H1 (cell line): ENCODE data around the gene MEIOB. TPM values are rescaled to one million over a fixed set of nuclear protein-coding genes. Genes with fewer than 3 reads are reported as not detected.

Experiments
- CTCF ChIA-PET: fragments of 300-600 bp; sonication (Branson Sonifier 250); formaldehyde crosslinking; loops from one replicate; lab custom pipeline; 2021; ENCODE audit not compliant: partially characterized antibody; lab: Charles Lee
- POLR2A ChIA-PET: fragments of 300-600 bp; sonication (Branson Sonifier 250); formaldehyde crosslinking; loops from one replicate; lab custom pipeline; 2021; ENCODE audit warnings: inconsistent platforms; ENCODE audit not compliant: partially characterized antibody; lab: Charles Lee
- DNase-seq, 2 experiments: peaks; one replicate each; pipeline versions ENCODE4 v3.0.0 to v3.0.0-alpha.2; 2010 to 2022; ENCODE audit warnings: low spot score in 2 of 2, low read depth in 1 of 2, mixed read lengths in 1 of 2
- FAIRE-seq: peaks from 2 replicates; lab custom pipeline; 2011; peaks lifted over from hg19 to GRCh38; lab: Jason Lieb, UNC
- H2AFZ ChIP-seq: 2 replicates; pipeline ENCODE4 v1.8.1; 2012; ENCODE audit warnings: low read length, inconsistent platforms
- H2AK5ac ChIP-seq: 2 replicates; pipeline ENCODE4 v1.6.1; 2013; ENCODE audit warnings: low read depth, low read length
- H2BK120ac ChIP-seq: replicated peaks from 2 replicates; pipeline ENCODE3; 2013; ENCODE audit warnings: low read depth, low read length, inconsistent platforms
- H2BK12ac ChIP-seq: 2 replicates; pipeline ENCODE4 v1.6.1; 2013; ENCODE audit warnings: low read depth, low read length
- H2BK15ac ChIP-seq: 2 replicates; pipeline ENCODE4 v1.6.1; 2013; ENCODE audit warnings: low read length
- H2BK20ac ChIP-seq: 2 replicates; pipeline ENCODE4 v1.6.1; 2013; ENCODE audit warnings: low read length
- H2BK5ac ChIP-seq: 2 replicates; pipeline ENCODE4 v1.6.1; 2013; ENCODE audit warnings: low read depth, low read length
- H3K14ac ChIP-seq: 2 replicates; pipeline ENCODE4 v1.6.1; 2013; ENCODE audit warnings: inconsistent platforms; ENCODE audit not compliant: insufficient read length
- H3K18ac ChIP-seq: 2 replicates; pipeline ENCODE4 v1.6.1; 2013; ENCODE audit warnings: low read length; ENCODE audit errors: extremely low read depth
- H3K23ac ChIP-seq: 2 replicates; pipeline ENCODE4 v1.6.1; 2013; ENCODE audit warnings: inconsistent platforms; ENCODE audit not compliant: insufficient read length
- H3K23me2 ChIP-seq: 2 replicates; pipeline ENCODE4 v1.6.1; 2013; ENCODE audit warnings: low read depth, low read length
- H3K27ac ChIP-seq: 2 replicates; pipeline ENCODE4 v1.6.1; 2011; ENCODE audit warnings: low read depth, low read length, inconsistent platforms
- H3K27me3 ChIP-seq, 4 experiments: replicated peaks in 1 of 4; 1 replicate in 1 of 4; 2 replicates in 3 of 4; pipeline versions ENCODE4 v1.6.1 to v1.8.1; 2011 to 2013; ENCODE audit warnings: low read length in 3 of 4, mild to moderate bottlenecking in 3 of 4, inconsistent platforms in 2 of 4, mixed read lengths in 2 of 4, moderate library complexity in 1 of 4; ENCODE audit not compliant: control insufficient read depth in 3 of 4, insufficient read depth in 3 of 4; ENCODE audit errors: extremely low read depth in 1 of 4
- H3K36me3 ChIP-seq, 4 experiments: 2 replicates each; pipeline versions ENCODE4 v1.6.1 to v1.8.1; 2011 to 2013; ENCODE audit warnings: mild to moderate bottlenecking in 4 of 4, low read length in 3 of 4, moderate library complexity in 2 of 4, control low read depth in 1 of 4, inconsistent platforms in 1 of 4; ENCODE audit not compliant: insufficient read depth in 4 of 4, control insufficient read depth in 2 of 4
- H3K4ac ChIP-seq: replicated peaks from 2 replicates; pipeline ENCODE3; 2013; ENCODE audit warnings: low read length, low read depth, mixed read lengths, inconsistent platforms; ENCODE audit not compliant: insufficient read length
- H3K4me1 ChIP-seq, 4 experiments: replicated peaks in 1 of 4; 1 replicate in 1 of 4; 2 replicates in 3 of 4; pipeline versions ENCODE4 v1.6.1 to v1.8.1; 2011 to 2013; ENCODE audit warnings: low read length in 3 of 4, inconsistent platforms in 2 of 4, mixed read lengths in 1 of 4; ENCODE audit not compliant: insufficient read depth in 4 of 4, control insufficient read depth in 3 of 4
- H3K4me2 ChIP-seq, 2 experiments: 2 replicates each; pipeline versions ENCODE4 v1.6.1 to v1.8.1; 2011 to 2013; ENCODE audit warnings: low read depth in 2 of 2, low read length in 2 of 2, control low read depth in 1 of 2, inconsistent platforms in 1 of 2, mild to moderate bottlenecking in 1 of 2; ENCODE audit not compliant: insufficient read depth in 1 of 2
- H3K4me3 ChIP-seq, 4 experiments: fragments of 200-600, 300-600 bp in 1 of 4; sonication (generic), shearing (Covaris generic), sonication (Bioruptor Twin) in 1 of 4; 2 replicates each; pipeline versions ENCODE4 v1.5.1 to v1.8.1; 2011 to 2016; ENCODE audit warnings: low read length in 4 of 4, low read depth in 3 of 4, control low read depth in 2 of 4, inconsistent platforms in 2 of 4, mild to moderate bottlenecking in 2 of 4, mixed read lengths in 1 of 4, moderate library complexity in 1 of 4; ENCODE audit not compliant: insufficient read depth in 2 of 4; ENCODE audit errors: extremely low read depth in 1 of 4
- H3K56ac ChIP-seq: replicated peaks from 2 replicates; pipeline ENCODE3; 2013; ENCODE audit warnings: low read depth, mild to moderate bottlenecking, mixed read lengths, low read length, inconsistent platforms; ENCODE audit not compliant: insufficient read length
- H3K79me1 ChIP-seq: 2 replicates; pipeline ENCODE4 v1.6.1; 2013; ENCODE audit warnings: low read depth, low read length, control low read depth
- H3K79me2 ChIP-seq, 2 experiments: 2 replicates each; pipeline versions ENCODE4 v1.6.1 to v1.8.1; 2012 to 2013; ENCODE audit warnings: low read length in 2 of 2, mild to moderate bottlenecking in 2 of 2, inconsistent platforms in 1 of 2; ENCODE audit not compliant: insufficient read depth in 2 of 2, control insufficient read depth in 1 of 2
- H3K9ac ChIP-seq, 4 experiments: replicated peaks in 1 of 4; 1 replicate in 1 of 4; 2 replicates in 3 of 4; pipeline versions ENCODE4 v1.6.1 to v1.8.1; 2011 to 2013; ENCODE audit warnings: low read depth in 3 of 4, low read length in 3 of 4, control low read depth in 2 of 4, mild to moderate bottlenecking in 2 of 4, moderate library complexity in 2 of 4, inconsistent platforms in 1 of 4; ENCODE audit errors: extremely low read depth in 1 of 4
- H3K9me3 ChIP-seq, 2 experiments: 2 replicates each; pipeline versions ENCODE4 v1.6.1 to v1.8.1; 2012 to 2013; ENCODE audit warnings: mild to moderate bottlenecking in 2 of 2, moderate library complexity in 2 of 2, control low read depth in 1 of 2, inconsistent platforms in 1 of 2, low read depth in 1 of 2, low read length in 1 of 2, mixed read lengths in 1 of 2; ENCODE audit not compliant: insufficient read depth in 2 of 2
- H4K20me1 ChIP-seq, 2 experiments: replicated peaks in 1 of 2; 2 replicates each; pipeline versions ENCODE3 to v1.8.1; 2011 to 2013; ENCODE audit warnings: inconsistent platforms in 2 of 2, low read length in 2 of 2, mild to moderate bottlenecking in 1 of 2; ENCODE audit not compliant: insufficient read depth in 2 of 2, control insufficient read depth in 1 of 2
- H4K5ac ChIP-seq: 2 replicates; pipeline ENCODE4 v1.6.1; 2013; ENCODE audit warnings: low read length, low read depth, mixed read lengths, inconsistent platforms; ENCODE audit not compliant: insufficient read length
- H4K8ac ChIP-seq: 2 replicates; pipeline ENCODE4 v1.8.0; 2013; ENCODE audit warnings: mild to moderate bottlenecking, moderate library complexity, low read length, inconsistent platforms; ENCODE audit not compliant: insufficient read depth; ENCODE audit errors: extremely low read depth
- H4K91ac ChIP-seq: replicated peaks from 2 replicates; pipeline ENCODE3; 2013; ENCODE audit warnings: low read length, mixed read lengths, inconsistent platforms; ENCODE audit not compliant: insufficient read length
- BRCA1 ChIP-seq: IDR thresholded peaks from 2 replicates; pipeline ENCODE4 v1.6.1; 2012; ENCODE audit warnings: low read depth, low read length, improper control_type of control experiment
- KDM4A ChIP-seq: IDR thresholded peaks from one replicate; pipeline ENCODE4 v1.7.1; 2012; ENCODE audit warnings: low read depth, mild to moderate bottlenecking, moderate library complexity, low read length, inconsistent platforms; ENCODE audit not compliant: severe bottlenecking
- NRF1 ChIP-seq: IDR thresholded peaks from 2 replicates; pipeline ENCODE4 v1.6.1; 2011; ENCODE audit warnings: mild to moderate bottlenecking, low read depth, low read length, improper control_type of control experiment
- PHF8 ChIP-seq: fragments of 200-600 bp; sonication (generic); conservative IDR thresholded peaks from 2 replicates; pipeline ENCODE4 v1.7.1; 2012; ENCODE audit warnings: low read depth, mild to moderate bottlenecking, inconsistent platforms, low read length, moderate library complexity
- POLR2AphosphoS5 ChIP-seq: IDR thresholded peaks from 2 replicates; pipeline ENCODE4 v1.6.1; 2011; ENCODE audit warnings: low read depth, low read length
- RNF2 ChIP-seq: fragments of 200-900, 300-1000 bp; sonication (generic); IDR thresholded peaks from 2 replicates; pipeline ENCODE4 v1.7.1; 2016; ENCODE audit warnings: borderline replicate concordance, low read depth, mild to moderate bottlenecking, antibody characterized with exemption, low read length; ENCODE audit not compliant: poor library complexity, severe bottlenecking; ENCODE audit errors: missing control alignments
- RXRA ChIP-seq: IDR thresholded peaks from 2 replicates; pipeline ENCODE4 v1.6.1; 2011; ENCODE audit warnings: low read depth, mild to moderate bottlenecking, low read length, moderate library complexity; ENCODE audit not compliant: insufficient read depth
- SP2 ChIP-seq: IDR thresholded peaks from 2 replicates; pipeline ENCODE4 v1.6.1; 2012; ENCODE audit warnings: mild to moderate bottlenecking, low read length, inconsistent platforms
- SRF ChIP-seq: IDR thresholded peaks from 2 replicates; pipeline ENCODE4 v1.6.1; 2011; ENCODE audit warnings: mild to moderate bottlenecking, low read depth, low read length, moderate library complexity
- TCF12 ChIP-seq: IDR thresholded peaks from 2 replicates; pipeline ENCODE4 v1.6.1; 2011; ENCODE audit warnings: low read depth, mild to moderate bottlenecking, low read length
- USF2 ChIP-seq: IDR thresholded peaks from 2 replicates; pipeline ENCODE4 v1.6.1; 2011; ENCODE audit warnings: low read length, improper control_type of control experiment
- ZNF274 ChIP-seq: IDR thresholded peaks from 2 replicates; pipeline ENCODE4 v1.7.0; 2012; ENCODE audit warnings: low read length, borderline replicate concordance; ENCODE audit errors: extremely low read depth
- WGBS, 2 experiments: shearing (Covaris generic) in 1 of 2; methylation state at CpG; one replicate each; pipeline versions ENCODE4 v1.1.6 to v1.1.7; 2013 to 2015; ENCODE audit warnings: low lambda C conversion rate in 2 of 2, mixed read lengths in 2 of 2, inconsistent platforms in 1 of 2, low coverage in 1 of 2, missing lambda C conversion rate in 1 of 2; ENCODE audit not compliant: insufficient replicate concordance in 2 of 2, insufficient coverage in 1 of 2, insufficient read length in 1 of 2; ENCODE audit errors: extremely low coverage in 1 of 2, missing lambda C conversion rate in 1 of 2; 5-methylcytosine and 5-hydroxymethylcytosine counted together
- polyA plus RNA-seq, 7 experiments: library from polyadenylated mRNA; depleted of rRNA in 3 of 7; stranded (reverse) in 5 of 7; unstranded in 2 of 7; fragments of >200 nt in 5 of 7; fragments of 200-250 nt in 2 of 7; gene quantifications; 1 replicate in 5 of 7; 2 replicates in 1 of 7; 4 replicates in 1 of 7; pipeline versions ENCODE4 v1.2.1 to v1.2.3, GENCODE V29; 2011 to 2013; ENCODE audit warnings: missing spikeins in 2 of 7, mixed read lengths in 2 of 7
- total RNA-seq: library from RNA; stranded (reverse); fragmentation: NEBNext Ultra II Directional; extraction: Animal tissue kit (Norgen Biotek cat#: 25700); gene quantifications from 2 replicates; pipeline ENCODE4 v1.2.1, GENCODE V29; 2021

MEIOB gene
- total and polyA plus RNA-seq, 2 of the 8 experiments (the other 6 are each of a cell fraction or from before 2014, with no cell fraction given): 0.63 to 1.1 TPM

GRCh38 chr16:1820946-1821290 lies 51.0 kb downstream of the MEIOB start:
- no peak overlapping the region for H2BK12ac ChIP-seq
- no peak overlapping the region for H3K27ac ChIP-seq
- POLR2A ChIA-PET: interaction anchor here (1.5 kb wide), 1 partner anchor 32 kb away, joined by 4 read pairs; no protein-coding TSS in a partner anchor
- H3K9ac ChIP-seq: no peak overlapping the region
- H3K4me1 ChIP-seq: peaks cover 0 to 5% (median 3%) of the 10 kb centered on the region in 4 experiments; a peak in 3 of 7 replicates
- H3K14ac ChIP-seq: no peak overlapping the region
- WGBS, 2 experiments: 98% methylated on average over 12 of the region's 12 CpGs; no CpG with 5 or more reads in 1 of the 2 experiments
- no peak overlapping the region for H4K5ac ChIP-seq
- no peak for DNase-seq
- H3K79me2 ChIP-seq: no peaks in the 10 kb centered on the region
- no peaks in the 10 kb centered on the region for H3K9me3 ChIP-seq
- no peak overlapping the region; the same call in 1 of the 2 replicates for H4K8ac ChIP-seq
- no peak for FAIRE-seq
- peaks cover 4% of the 10 kb centered on the region; the same call in 1 of the 2 replicates for H3K79me1 ChIP-seq
- H2AFZ ChIP-seq: no peak overlapping the region
- H2BK20ac ChIP-seq: no peak overlapping the region
- peaks cover 4 to 15% of the 10 kb centered on the region in 2 experiments for H4K20me1 ChIP-seq
- no peak overlapping the region for H4K91ac ChIP-seq
- no peak overlapping the region for H3K4ac ChIP-seq
- no peak overlapping the region for H2BK120ac ChIP-seq
- no peak overlapping the region for H2BK15ac ChIP-seq
- no peak overlapping the region for H3K18ac ChIP-seq
- peaks cover 1% of the 10 kb centered on the region; the same call in 1 of the 2 replicates for H3K23me2 ChIP-seq
- H2AK5ac ChIP-seq: no peak overlapping the region
- no peak overlapping the region for H3K23ac ChIP-seq
- no peak overlapping the region for H2BK5ac ChIP-seq
- peaks cover 0 to 7% (median 3%) of the 10 kb centered on the region in 4 experiments; a peak in 5 of 8 replicates for H3K36me3 ChIP-seq
- H3K4me2 ChIP-seq: no peak overlapping the region
- no peak overlapping the region for H3K56ac ChIP-seq
- H3K4me3 ChIP-seq: no peak overlapping the region
- H3K27me3 ChIP-seq: peaks cover 0 to 5% (median 0%) of the 10 kb centered on the region in 4 experiments; a peak in 3 of 7 replicates
- CTCF ChIA-PET: interaction anchor here (1.5 kb wide), 1 partner anchor 10 kb away, joined by 7 read pairs; no protein-coding TSS in a partner anchor
- TF ChIP-seq RXRA: no peak
- TF ChIP-seq POLR2AphosphoS5: no peak
- no peak for TF ChIP-seq RNF2
- no peak for TF ChIP-seq SRF
- TF ChIP-seq TCF12: no peak
- no peak for TF ChIP-seq KDM4A
- TF ChIP-seq PHF8: no peak
- TF ChIP-seq BRCA1: no peak
- no peak for TF ChIP-seq SP2
- no peak for TF ChIP-seq USF2
- no peak for TF ChIP-seq ZNF274
- no peak for TF ChIP-seq NRF1
